Measurements from ENCODE around the gene CELF3. TPM values are rescaled to one million over a fixed set of nuclear protein-coding genes. Genes with fewer than 3 reads are reported as not detected.

The CELF3 gene

GRCh38 chr1:151661751-151662150, 54.9 kb downstream of the CELF3 start:
- Histone ChIP-seq H2AK5ac (ENCODE audit: low read length, severe bottlenecking) (no peak overlapping the region), H3K4me3 (ENCODE audit: insufficient read depth in 1 of 2, low read depth in 1 of 2, low read length in 2 of 2) (no peak overlapping the region)

GRCh38 chr1:151655371-151655770, 61.2 kb downstream of the CELF3 start:
- H3K9ac ChIP-seq (ENCODE audit: low read length) = no peak overlapping the region
- peaks cover 20% of the 10 kb centered on the region for H3K79me1 ChIP-seq (replicated peaks; ENCODE audit: low read length, poor library complexity, severe bottlenecking)
- H3K4me1 ChIP-seq (ENCODE audit: control insufficient read depth, insufficient read depth, low read depth, low read length) = no peaks in the 10 kb centered on the region
- no peak for DNase-seq
- peak overlapping the region in 1 of 2 experiments; percentile 26 for H3K4ac ChIP-seq (ENCODE audit: low read depth in 1 of 2, low read length in 2 of 2)
- H3K9me3 ChIP-seq (ENCODE audit: control insufficient read depth, low read length) = no peaks in the 10 kb centered on the region
- H3K18ac ChIP-seq (ENCODE audit: low read depth in 1 of 2, low read length in 2 of 2) = peak overlapping the region in 1 of 2 experiments; percentile 34
- H3K4me2 ChIP-seq (ENCODE audit: low read length, poor library complexity, severe bottlenecking) = no peak overlapping the region
- no peak overlapping the region for H3K4me3 ChIP-seq (ENCODE audit: insufficient read depth in 1 of 2, low read depth in 1 of 2, low read length in 2 of 2)
- no peak overlapping the region for H2BK15ac ChIP-seq (ENCODE audit: low read depth, poor library complexity, severe bottlenecking)
- no peak overlapping the region for H2AK5ac ChIP-seq (ENCODE audit: low read length, severe bottlenecking)
- H2BK12ac ChIP-seq (ENCODE audit: low read length in 2 of 2) = no peak overlapping the region
- 73% methylated on average over 3 of the region's 3 CpGs for WGBS
- H3K36me3 ChIP-seq (ENCODE audit: control insufficient read depth in 1 of 2, insufficient read depth in 2 of 2, low read depth in 1 of 2, low read length in 2 of 2) = peaks cover 3 to 24% of the 10 kb centered on the region in 2 experiments
- no peaks in the 10 kb centered on the region for H3K27me3 ChIP-seq (ENCODE audit: control insufficient read depth in 1 of 2, insufficient read depth in 1 of 2, low read length in 2 of 2)
- no peak overlapping the region for H3K27ac ChIP-seq (ENCODE audit: low read length, poor library complexity, severe bottlenecking)
- H4K91ac ChIP-seq (ENCODE audit: low read length) = peak overlapping the region; percentile 15
- no peak overlapping the region for H3K14ac ChIP-seq (ENCODE audit: low read length in 2 of 2)
- no peak overlapping the region for H2AFZ ChIP-seq (ENCODE audit: low read depth, low read length)
- H4K8ac ChIP-seq (ENCODE audit: low read length) = no peak overlapping the region
- H3K23ac ChIP-seq (ENCODE audit: low read length in 2 of 2) = no peak overlapping the region
- no peak overlapping the region for H2BK5ac ChIP-seq (ENCODE audit: low read depth, low read length, poor library complexity, severe bottlenecking)
- no peak overlapping the region for H2BK120ac ChIP-seq (ENCODE audit: low read depth, low read length)

More at GRCh38 chr1:151661751-151662150, 54.9 kb downstream of the CELF3 start:
- Histone ChIP-seq H3K18ac (ENCODE audit: low read depth in 1 of 2, low read length in 2 of 2) (no peak overlapping the region), H2BK12ac (ENCODE audit: low read length in 2 of 2) (no peak overlapping the region), H3K9ac (ENCODE audit: low read length) (no peak overlapping the region), H3K27ac (ENCODE audit: low read length, poor library complexity, severe bottlenecking) (no peak overlapping the region), H3K9me3 (ENCODE audit: control insufficient read depth, low read length) (no peaks in the 10 kb centered on the region), H2BK5ac (ENCODE audit: low read depth, low read length, poor library complexity, severe bottlenecking) (no peak overlapping the region), H3K4me1 (ENCODE audit: control insufficient read depth, insufficient read depth, low read depth, low read length) (no peaks in the 10 kb centered on the region), H3K79me1 (replicated peaks; ENCODE audit: low read length, poor library complexity, severe bottlenecking) (peaks cover 8% of the 10 kb centered on the region), H3K4ac (ENCODE audit: low read depth in 1 of 2, low read length in 2 of 2) (no peak overlapping the region), H4K91ac (ENCODE audit: low read length) (no peak overlapping the region), H2AFZ (ENCODE audit: low read depth, low read length) (no peak overlapping the region), H3K4me2 (ENCODE audit: low read length, poor library complexity, severe bottlenecking) (no peak overlapping the region), H4K8ac (ENCODE audit: low read length) (no peak overlapping the region), H3K14ac (ENCODE audit: low read length in 2 of 2) (no peak overlapping the region), H2BK15ac (ENCODE audit: low read depth, poor library complexity, severe bottlenecking) (no peak overlapping the region), H3K36me3 (ENCODE audit: control insufficient read depth in 1 of 2, insufficient read depth in 2 of 2, low read depth in 1 of 2, low read length in 2 of 2) (peaks cover 7 to 61% of the 10 kb centered on the region in 2 experiments), H3K27me3 (ENCODE audit: control insufficient read depth in 1 of 2, insufficient read depth in 1 of 2, low read length in 2 of 2) (no peaks in the 10 kb centered on the region), H2BK120ac (ENCODE audit: low read depth, low read length) (no peak overlapping the region), H3K23ac (ENCODE audit: low read length in 2 of 2) (no peak overlapping the region)
- 97% methylated on average over 3 of the region's 6 CpGs for WGBS
- no peak for DNase-seq

- Histone ChIP-seq H3K4me2 (ENCODE audit: low read length, poor library complexity, severe bottlenecking) (no peak overlapping the region), H3K9me3 (ENCODE audit: control insufficient read depth, low read length) (no peaks in the 10 kb centered on the region), H4K91ac (ENCODE audit: low read length) (no peak overlapping the region), H3K4me3 (ENCODE audit: insufficient read depth in 1 of 2, low read depth in 1 of 2, low read length in 2 of 2) (no peak overlapping the region), H3K9ac (ENCODE audit: low read length) (no peak overlapping the region), H3K4ac (ENCODE audit: low read depth in 1 of 2, low read length in 2 of 2) (no peak overlapping the region), H2BK5ac (ENCODE audit: low read depth, low read length, poor library complexity, severe bottlenecking) (no peak overlapping the region), H3K14ac (ENCODE audit: low read length in 2 of 2) (no peak overlapping the region), H3K4me1 (ENCODE audit: control insufficient read depth, insufficient read depth, low read depth, low read length) (no peaks in the 10 kb centered on the region), H3K36me3 (ENCODE audit: control insufficient read depth in 1 of 2, insufficient read depth in 2 of 2, low read depth in 1 of 2, low read length in 2 of 2) (peaks cover 5 to 8% of the 10 kb centered on the region in 2 experiments), H4K8ac (ENCODE audit: low read length) (no peak overlapping the region), H2BK120ac (ENCODE audit: low read depth, low read length) (no peak overlapping the region), H2BK12ac (ENCODE audit: low read length in 2 of 2) (no peak overlapping the region), H2AK5ac (ENCODE audit: low read length, severe bottlenecking) (no peak overlapping the region), H3K27me3 (ENCODE audit: control insufficient read depth in 1 of 2, insufficient read depth in 1 of 2, low read length in 2 of 2) (no peaks in the 10 kb centered on the region), H3K18ac (ENCODE audit: low read depth in 1 of 2, low read length in 2 of 2) (no peak overlapping the region), H3K27ac (ENCODE audit: low read length, poor library complexity, severe bottlenecking) (no peak overlapping the region), H3K23ac (ENCODE audit: low read length in 2 of 2) (no peak overlapping the region), H3K79me1 (replicated peaks; ENCODE audit: low read length, poor library complexity, severe bottlenecking) (peaks cover 30% of the 10 kb centered on the region), H2AFZ (ENCODE audit: low read depth, low read length) (no peak overlapping the region), H2BK15ac (ENCODE audit: low read depth, poor library complexity, severe bottlenecking) (no peak overlapping the region)
- DNase-seq = peak; percentile 88
- 60% methylated on average over 1 of the region's 1 CpG for WGBS
Measured at GRCh38 chr1:151653397-151653796, 63.2 kb downstream of the CELF3 start.

Small RNAs within 50 kb of the gene (small RNA-seq; reads per million reads assigned to genes)
- not detected for gene RNU6-662P (ENCODE audit: low read depth)
